SJSA1 (cell line): ENCODE measurements around the gene EEF1AKMT2. TPM values are rescaled to one million over a fixed set of nuclear protein-coding genes. Genes with fewer than 3 reads are reported as not detected.
"Not testable (repeated sequence)": the region's sequence is repeated elsewhere in the genome, so short reads cannot be mapped to it uniquely, and the experiment has no call there.

Source experiments
- DNase-seq, 2 experiments: peaks; one replicate each; pipeline ENCODE4 v3.0.0-alpha.2; 2015 to 2020; ENCODE audit warnings: low spot score in 2 of 2, low read depth in 1 of 2
- H3K27ac ChIP-seq: fragments of 250-450 bp; sonication (Bioruptor Pico); 2 replicates; pipeline ENCODE4 v1.5.1; 2020; ENCODE audit warnings: mild to moderate bottlenecking, moderate library complexity
- H3K27me3 ChIP-seq: fragments of 250-450 bp; sonication (Bioruptor Pico); replicated peaks from 2 replicates; pipeline ENCODE4 v1.5.1; 2020; ENCODE audit warnings: mild to moderate bottlenecking, moderate library complexity
- H3K36me3 ChIP-seq: fragments of 250-450 bp; sonication (Bioruptor Pico); 2 replicates; pipeline ENCODE4 v1.5.1; 2020; ENCODE audit warnings: mild to moderate bottlenecking
- H3K4me1 ChIP-seq: fragments of 250-450 bp; sonication (Bioruptor Pico); replicated peaks from 2 replicates; pipeline ENCODE4 v1.6.1; 2021; ENCODE audit warnings: mild to moderate bottlenecking
- H3K4me3 ChIP-seq: fragments of 250-450 bp; sonication (Bioruptor Pico); 2 replicates; pipeline ENCODE4 v1.5.1; 2020; ENCODE audit warnings: mild to moderate bottlenecking
- H3K9me3 ChIP-seq: fragments of 250-450 bp; sonication (Bioruptor Pico); replicated peaks from 2 replicates; pipeline ENCODE4 v1.5.1; 2020; ENCODE audit warnings: mild to moderate bottlenecking
- total RNA-seq: library from RNA; depleted of rRNA; stranded (reverse); fragments of >200 nt; shearing (Covaris generic); gene quantifications from 2 replicates; pipeline ENCODE4 v1.2.3, GENCODE V29; 2014

Gene EEF1AKMT2
- total RNA-seq, 1 experiment from 2014 or later: 53.0 TPM

DNA sequence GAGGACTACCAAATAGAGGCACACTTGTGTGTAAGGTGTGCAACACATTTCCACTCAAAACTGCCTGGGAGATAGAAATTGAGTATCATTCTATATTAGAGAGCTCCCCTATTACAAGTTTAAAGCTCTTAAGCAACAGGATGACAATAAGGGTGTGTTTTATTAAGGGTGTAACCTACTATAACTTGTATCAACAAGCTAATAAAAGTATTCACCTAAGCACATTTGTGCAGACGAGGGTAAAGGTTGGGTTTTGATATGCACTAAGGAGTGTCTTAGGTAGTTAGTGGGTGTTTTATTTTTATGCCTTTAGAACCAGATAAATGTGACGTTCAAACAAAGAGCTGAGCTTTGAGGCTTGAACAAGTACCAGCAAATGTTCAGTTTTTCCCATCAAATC lies 44.7 kb downstream of the EEF1AKMT2 start:
- H3K36me3 ChIP-seq: peaks cover 16% of the 10 kb centered on the region
- no peaks in the 10 kb centered on the region for H3K9me3 ChIP-seq
- no peaks in the 10 kb centered on the region for H3K27me3 ChIP-seq

DNA sequence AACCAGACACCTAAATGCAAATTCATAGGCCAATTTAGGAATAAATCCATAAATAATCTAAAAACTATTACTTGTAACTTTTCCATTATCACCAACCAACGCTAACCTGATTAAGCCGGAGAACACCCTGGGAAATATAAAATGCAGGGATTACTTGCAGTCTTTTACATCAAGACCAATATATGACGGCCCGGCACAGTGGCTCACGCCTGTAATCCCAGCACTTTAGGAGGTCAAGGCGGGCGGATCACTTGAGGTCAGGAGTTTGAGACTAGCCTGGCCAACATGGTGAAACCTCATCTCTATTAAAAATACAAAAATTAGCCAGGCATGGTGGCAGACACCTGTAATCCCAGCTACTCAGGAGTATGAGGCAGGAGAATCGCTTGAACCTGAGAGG lies 45.2 kb downstream of the EEF1AKMT2 start:
- Histone ChIP-seq H3K36me3 (peaks cover 13% of the 10 kb centered on the region), H3K4me1 (peaks cover 21% of the 10 kb centered on the region)
- not testable (repeated sequence) for H3K9me3 ChIP-seq, H3K27ac ChIP-seq, H3K4me3 ChIP-seq, DNase-seq, H3K27me3 ChIP-seq

More for the DNA sequence above, 44.7 kb downstream of the EEF1AKMT2 start:
- Histone ChIP-seq H3K4me1 (peaks cover 21% of the 10 kb centered on the region), H3K4me3 (no peak overlapping the region), H3K27ac (no peak overlapping the region)
- no peak for DNase-seq

DNA sequence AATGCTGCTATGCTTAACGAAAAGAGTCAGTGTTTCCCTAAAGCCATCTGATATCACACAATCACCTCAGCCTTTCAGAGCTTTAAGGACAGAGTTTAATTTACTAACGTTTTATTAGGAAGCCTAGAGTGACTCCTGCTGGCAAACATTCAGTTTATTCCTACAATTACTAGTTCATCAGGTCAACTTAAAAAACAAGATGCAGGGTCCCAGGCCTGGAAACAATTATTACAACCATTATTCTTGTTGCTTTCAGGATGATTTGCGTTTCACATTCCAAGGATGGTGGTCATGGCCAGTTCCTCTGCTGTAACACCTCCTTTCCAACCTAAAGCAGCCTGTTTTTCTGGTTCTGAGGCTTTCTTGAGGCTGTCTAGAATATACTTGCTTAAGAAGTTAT lies 46.0 kb downstream of the EEF1AKMT2 start:
- Histone ChIP-seq H3K9me3 (no peaks in the 10 kb centered on the region), H3K27me3 (no peaks in the 10 kb centered on the region), H3K4me1 (peaks cover 26% of the 10 kb centered on the region), H3K36me3 (peaks cover 13% of the 10 kb centered on the region), H3K4me3 (no peak overlapping the region), H3K27ac (peak overlapping the region; percentile 79; the same call in 1 of the 2 replicates)
- peak in 1 of 2 experiments; percentile 52 for DNase-seq

DNA sequence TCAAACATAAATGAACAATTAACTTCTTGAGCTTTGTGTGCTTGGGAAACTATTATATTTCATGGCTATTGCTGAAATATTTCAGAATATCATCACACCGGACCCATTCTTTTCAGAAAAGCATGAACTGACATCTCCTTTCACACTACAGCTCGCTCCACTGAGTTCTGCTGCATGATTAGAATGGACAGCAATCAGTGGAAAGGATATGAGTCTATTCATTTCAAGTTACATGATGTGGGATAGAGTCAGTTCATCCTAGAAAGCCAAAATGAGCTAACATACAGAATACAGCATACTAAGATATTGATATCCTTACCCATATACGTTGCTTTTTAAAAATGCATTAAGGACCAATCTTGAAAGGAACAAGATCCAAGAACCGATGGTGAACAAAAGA lies 46.4 kb downstream of the EEF1AKMT2 start:
- H3K4me3 ChIP-seq: no peak overlapping the region
- no peak for DNase-seq
- no peaks in the 10 kb centered on the region for H3K27me3 ChIP-seq
- peaks cover 31% of the 10 kb centered on the region for H3K4me1 ChIP-seq
- H3K9me3 ChIP-seq: no peaks in the 10 kb centered on the region
- H3K36me3 ChIP-seq: peaks cover 10% of the 10 kb centered on the region
- peak overlapping the region; percentile 79 for H3K27ac ChIP-seq

DNA sequence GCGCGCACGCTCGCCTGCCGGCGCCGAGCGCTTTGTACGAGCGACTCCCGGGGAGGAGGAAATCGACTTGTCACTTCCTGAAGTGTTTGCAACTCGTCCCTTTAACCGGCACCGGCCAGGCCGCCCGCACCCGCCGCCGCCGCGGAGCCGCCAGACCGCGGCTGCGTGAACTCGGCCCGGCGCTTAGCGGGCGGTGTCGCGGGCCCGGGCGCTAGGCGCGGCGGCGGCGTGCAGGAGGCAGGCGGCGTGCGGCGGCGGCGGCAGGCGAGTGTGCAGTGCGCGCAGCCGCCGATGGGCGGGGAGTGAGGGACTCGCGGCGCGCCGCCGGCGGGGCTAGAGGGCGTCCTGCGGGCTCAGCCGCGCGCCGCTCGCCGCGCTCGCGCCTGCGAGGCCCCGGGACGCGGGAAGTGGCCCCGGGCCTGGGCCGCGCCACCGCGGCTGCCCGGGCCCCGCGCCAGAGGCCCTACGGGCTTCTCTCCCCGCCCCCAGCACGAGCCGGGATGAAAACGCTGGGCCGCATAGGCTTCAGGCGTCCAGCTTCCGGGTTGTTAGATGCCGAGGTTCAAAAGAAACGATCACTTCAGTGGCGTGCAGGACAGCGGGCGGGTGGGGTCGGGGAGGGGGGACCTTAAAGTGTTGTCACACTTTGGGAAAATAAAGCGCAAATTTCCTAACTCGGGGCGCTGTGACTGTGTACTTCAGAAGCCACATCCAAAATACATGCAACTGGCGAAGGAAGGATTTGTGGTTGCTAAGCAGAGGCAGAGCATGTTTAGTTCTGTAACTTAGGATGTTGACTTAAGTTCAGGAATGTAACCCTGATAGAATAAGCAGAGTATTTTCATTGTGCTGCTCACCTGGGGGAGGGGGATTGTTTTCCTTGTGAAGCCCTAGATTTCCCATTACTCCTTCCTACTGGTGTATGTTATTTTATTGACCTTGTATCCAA lies 47.3 kb downstream of the EEF1AKMT2 start, which contains the start of gene FAM53B:
Gene FAM53B, minus strand, starts transcription at position 277 of the 949 bp plus-strand sequence. CDS start 37,665 bp downstream, outside the sequence.
- DNase-seq: peak; percentile 67 to 83
- Histone ChIP-seq H3K27me3 (no peaks in the 10 kb centered on the region), H3K27ac (peak within 1 kb of the TSS; percentile 79), H3K4me3 (peak within 1 kb of the TSS; percentile 71), H3K4me1 (peaks cover 32% of the 10 kb centered on the region), H3K36me3 (peaks cover 9% of the 10 kb centered on the region), H3K9me3 (no peaks in the 10 kb centered on the region)

DNA sequence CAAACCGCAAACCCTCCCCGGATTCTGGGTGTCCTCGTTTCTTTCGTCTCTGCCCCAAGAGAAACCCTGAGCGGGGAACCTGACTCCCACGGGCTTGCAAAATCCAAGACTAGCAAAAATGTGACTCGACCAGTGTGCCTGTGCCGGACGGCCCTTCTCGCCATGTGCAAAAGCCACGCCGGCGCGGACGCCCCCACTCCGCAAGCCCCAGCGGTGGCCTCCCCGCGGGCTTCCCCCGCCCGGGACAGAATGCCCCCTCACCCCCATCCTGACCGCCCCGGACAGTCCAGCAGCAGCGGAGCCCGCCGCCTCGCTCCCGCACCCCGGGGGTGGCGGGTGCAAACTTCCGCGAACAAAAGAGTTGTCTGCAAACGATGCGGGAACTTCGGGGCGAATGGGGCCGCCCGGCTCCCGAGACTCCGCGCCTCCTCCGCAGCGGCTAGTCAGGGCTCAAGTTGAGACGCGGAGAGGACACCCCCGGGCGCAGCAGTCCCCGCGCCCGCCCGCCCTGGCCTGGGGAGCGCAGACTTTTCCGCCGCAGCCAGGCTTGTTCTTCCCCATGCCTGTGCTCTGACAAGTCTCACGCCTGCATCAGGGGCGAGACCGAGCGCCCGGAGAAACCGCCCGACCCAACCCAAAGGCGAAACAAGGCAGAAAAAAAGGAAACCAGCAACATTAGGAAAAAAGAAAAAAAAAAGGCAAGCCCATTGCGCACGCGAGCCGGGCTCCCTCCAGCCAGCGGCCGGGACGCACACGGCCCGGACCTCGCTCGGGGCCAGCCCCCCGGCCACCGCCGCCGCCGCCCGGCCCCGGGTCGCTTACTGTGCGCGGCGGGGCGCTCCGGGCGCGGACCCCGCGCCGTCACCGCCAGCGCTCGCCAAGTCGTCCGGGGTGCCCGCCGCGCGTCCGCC lies 48.2 kb downstream of the EEF1AKMT2 start:
- Histone ChIP-seq H3K27me3 (no peaks in the 10 kb centered on the region), H3K27ac (no peak overlapping the region), H3K36me3 (peaks cover 8% of the 10 kb centered on the region), H3K9me3 (no peaks in the 10 kb centered on the region), H3K4me3 (peak overlapping the region; percentile 71), H3K4me1 (peaks cover 32% of the 10 kb centered on the region)
- DNase-seq: peak in 1 of 2 experiments; percentile 51

DNA sequence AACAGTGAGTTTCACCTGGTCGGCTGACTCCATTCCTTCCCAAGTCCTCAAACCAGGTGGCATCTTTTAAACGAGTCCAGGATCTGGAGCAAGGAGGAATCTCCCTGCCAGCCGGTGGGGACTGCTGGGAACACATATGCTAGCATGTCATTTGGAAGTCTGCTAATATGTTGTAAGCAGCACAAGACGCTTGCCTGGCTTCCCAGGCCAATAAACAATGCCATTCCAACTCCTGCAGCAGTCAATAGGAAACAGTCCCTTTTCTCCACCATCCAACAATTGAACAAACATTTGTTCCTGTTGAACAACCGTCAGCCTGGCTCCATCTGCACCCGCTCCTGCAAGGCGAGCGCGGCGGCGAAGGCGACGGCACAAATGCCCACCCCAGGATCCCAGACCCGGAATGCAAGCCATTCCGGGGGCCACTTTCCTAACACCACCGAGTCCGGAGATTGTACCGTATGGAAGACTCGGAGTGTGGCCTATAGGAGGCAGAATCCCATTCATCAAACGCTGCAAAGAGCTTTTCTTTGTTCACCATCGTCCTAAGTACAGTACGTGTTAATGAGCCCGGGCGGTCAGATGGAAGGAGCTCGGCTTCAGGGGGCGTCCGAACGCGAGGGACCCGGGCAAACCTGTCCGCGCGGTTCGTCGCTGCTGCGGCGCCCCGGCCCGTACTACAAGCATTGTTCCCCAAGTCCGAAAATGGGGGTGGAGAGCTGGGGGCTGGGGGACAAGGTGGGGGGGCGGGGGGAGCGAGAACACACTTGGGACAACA lies 49.1 kb downstream of the EEF1AKMT2 start:
- no peak for DNase-seq
- H3K4me1 ChIP-seq: peaks cover 32% of the 10 kb centered on the region
- no peaks in the 10 kb centered on the region for H3K9me3 ChIP-seq
- no peaks in the 10 kb centered on the region; the same call in 1 of the 2 replicates for H3K36me3 ChIP-seq
- H3K4me3 ChIP-seq: peak overlapping the region; percentile 71; the same call in 1 of the 2 replicates
- H3K27me3 ChIP-seq: no peaks in the 10 kb centered on the region
- H3K27ac ChIP-seq: no peak overlapping the region

DNA sequence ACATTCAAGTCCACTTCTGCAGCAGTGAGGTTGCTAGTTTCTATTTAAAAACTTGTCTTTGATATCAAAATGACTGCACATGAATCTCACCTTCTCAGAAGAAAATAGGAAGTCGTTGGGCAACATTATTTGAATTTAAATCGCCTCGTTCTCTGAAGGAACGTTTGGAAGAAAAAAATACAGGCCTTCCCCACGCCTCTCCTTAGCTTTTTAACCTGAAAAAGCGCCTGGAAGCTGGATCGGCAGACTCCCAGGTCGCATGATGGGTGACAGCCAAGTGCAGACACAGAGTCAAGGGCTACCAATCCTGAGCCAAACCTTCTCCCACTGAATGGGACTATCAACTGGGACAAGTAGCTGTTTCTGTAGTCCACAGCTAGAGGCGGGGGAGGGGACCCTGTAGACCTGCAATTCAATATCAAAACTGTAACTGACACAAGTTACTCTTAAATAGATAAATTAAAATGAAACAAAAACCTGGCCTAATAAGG lies 49.7 kb downstream of the EEF1AKMT2 start:
- Histone ChIP-seq H3K27me3 (no peaks in the 10 kb centered on the region), H3K4me3 (no peak overlapping the region), H3K36me3 (no peaks in the 10 kb centered on the region; the same call in 1 of the 2 replicates), H3K9me3 (no peaks in the 10 kb centered on the region), H3K27ac (no peak overlapping the region), H3K4me1 (peaks cover 32% of the 10 kb centered on the region)
- no peak for DNase-seq

DNA sequence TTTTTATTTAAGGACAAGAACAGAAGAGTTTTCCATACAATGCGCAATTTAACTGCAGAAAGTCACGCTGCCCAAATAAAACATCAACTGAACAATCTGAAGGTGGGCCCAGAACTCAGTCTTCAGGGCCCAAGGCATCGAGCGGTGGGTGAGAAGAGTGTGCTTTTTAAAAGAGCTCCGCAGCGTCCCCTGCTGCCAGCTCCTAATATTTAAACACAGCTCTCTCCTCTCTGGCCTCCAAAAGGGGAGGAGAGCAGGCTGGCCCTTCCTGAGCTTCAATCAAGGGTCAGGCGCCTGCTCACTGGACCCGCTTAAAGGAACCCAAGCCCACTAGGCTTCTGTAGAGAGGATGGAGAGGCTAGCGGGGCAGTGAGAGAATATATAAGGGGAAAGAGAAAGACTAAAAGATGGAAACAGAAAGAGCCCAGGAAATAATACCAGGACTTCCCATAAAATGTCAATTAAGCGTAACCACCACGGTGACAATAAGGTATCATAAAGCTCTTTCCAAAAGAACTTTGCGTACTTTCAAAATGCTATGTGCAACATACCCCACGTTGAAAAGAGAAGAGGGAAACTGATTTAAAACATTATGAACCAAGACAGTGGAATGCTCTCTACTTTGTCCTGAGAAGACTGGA lies 50.3 kb downstream of the EEF1AKMT2 start:
- DNase-seq: peak; percentile 68 to 69
- H3K4me1 ChIP-seq: peaks cover 38% of the 10 kb centered on the region
- no peaks in the 10 kb centered on the region for H3K36me3 ChIP-seq

DNA sequence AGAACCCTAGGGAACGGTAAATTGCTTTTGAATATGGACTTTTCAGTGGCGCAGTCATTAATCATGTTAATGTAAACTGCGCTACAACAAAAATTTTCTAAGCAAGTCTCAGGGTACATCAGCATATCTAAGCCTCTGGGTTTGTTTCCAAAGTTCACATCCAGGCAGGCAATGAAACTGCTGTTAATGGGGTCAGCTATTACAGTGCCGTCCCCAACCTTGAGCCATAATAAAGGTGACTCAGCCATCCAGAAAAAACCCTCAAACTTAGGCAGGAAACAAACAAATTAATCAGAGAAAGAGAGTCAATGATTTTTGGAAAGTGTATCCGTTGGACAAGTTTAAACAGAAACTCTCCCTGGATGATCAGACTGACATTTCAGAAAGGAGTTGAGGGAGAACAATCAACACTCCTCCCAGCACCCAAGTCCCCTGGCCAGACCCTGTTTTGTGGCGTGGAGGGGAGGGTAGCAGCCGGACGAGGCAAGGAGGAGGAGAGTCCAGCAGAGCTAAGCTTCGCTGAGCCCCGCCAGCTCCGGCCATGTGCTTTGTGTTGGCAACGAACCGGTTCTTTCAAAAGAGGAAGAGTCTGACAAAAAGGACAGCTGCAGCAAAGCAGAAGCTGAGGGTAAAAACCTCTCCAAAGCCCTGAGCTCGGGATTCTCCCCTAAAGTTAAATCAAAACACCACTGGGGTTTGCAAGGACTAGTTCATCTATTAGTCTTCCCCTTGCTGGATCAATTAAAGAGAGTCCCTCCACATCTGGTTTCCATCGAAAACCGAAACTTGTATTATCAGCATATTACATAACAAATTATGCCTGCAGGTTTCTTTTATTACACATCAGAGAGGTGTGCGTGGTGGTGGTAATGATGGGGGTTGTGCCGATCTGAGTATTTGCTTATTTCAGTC lies 51.1 kb downstream of the EEF1AKMT2 start:
- H3K36me3 ChIP-seq: no peaks in the 10 kb centered on the region
- no peak overlapping the region for H3K27ac ChIP-seq
- H3K4me3 ChIP-seq: no peak overlapping the region
- H3K4me1 ChIP-seq: peaks cover 36% of the 10 kb centered on the region
- no peaks in the 10 kb centered on the region for H3K27me3 ChIP-seq
- no peaks in the 10 kb centered on the region for H3K9me3 ChIP-seq
- no peak for DNase-seq

More for the DNA sequence above, 50.3 kb downstream of the EEF1AKMT2 start:
- Histone ChIP-seq H3K9me3 (no peaks in the 10 kb centered on the region), H3K27ac (no peak overlapping the region), H3K4me3 (no peak overlapping the region), H3K27me3 (no peaks in the 10 kb centered on the region)

DNA sequence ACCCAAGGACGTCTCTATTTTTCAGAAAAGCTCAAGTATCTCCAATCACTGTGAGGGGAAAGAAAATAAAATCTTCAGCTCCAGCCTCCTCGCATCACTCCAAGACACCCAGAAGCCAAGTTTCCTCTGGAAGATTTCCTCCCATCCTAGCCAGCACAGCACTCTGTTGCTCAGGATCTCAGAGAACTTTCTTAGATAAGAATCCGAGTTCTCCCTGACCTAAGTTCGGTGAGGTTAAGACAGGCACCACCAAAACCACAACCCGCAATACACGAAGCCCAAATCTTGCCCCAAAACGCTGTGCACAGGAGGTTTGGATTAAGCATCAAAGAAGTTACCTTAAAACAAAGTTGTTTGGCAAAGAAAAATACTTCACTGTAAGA lies 51.7 kb downstream of the EEF1AKMT2 start:
- no peaks in the 10 kb centered on the region for H3K27me3 ChIP-seq
- no peak overlapping the region for H3K27ac ChIP-seq
- H3K36me3 ChIP-seq: no peaks in the 10 kb centered on the region
- H3K4me1 ChIP-seq: peaks cover 30% of the 10 kb centered on the region
- no peak overlapping the region for H3K4me3 ChIP-seq
- no peaks in the 10 kb centered on the region for H3K9me3 ChIP-seq
- no peak for DNase-seq
